Smooth muscle cell (in vitro differentiated cells): ENCODE results near the gene SIX6. TPM values are rescaled to one million over a fixed set of nuclear protein-coding genes. Genes with fewer than 3 reads are reported as not detected.
A peak's percentile ranks its signal among the peaks of the same experiment; 100 is the strongest.

Experiments
- DNase-seq: peaks from one replicate; lab custom pipeline; 2025; ENCODE audit not compliant: unreplicated experiment; lab: John Stamatoyannopoulos, UW
- H2AFZ ChIP-seq: fragments of 200-600 bp; sonication (generic); 2 replicates; pipeline ENCODE4 v1.6.0; 2016; ENCODE audit warnings: antibody characterized with exemption, low read depth, mild to moderate bottlenecking
- H3F3A ChIP-seq: fragments of 200-600 bp; sonication (generic); 2 replicates; pipeline ENCODE4 v1.6.0; 2017; ENCODE audit warnings: antibody characterized with exemption, low read depth
- H3K27ac ChIP-seq: fragments of 200-600 bp; sonication (generic); 2 replicates; pipeline ENCODE4 v1.5.1; 2016; ENCODE audit warnings: low read depth, mild to moderate bottlenecking
- H3K27me3 ChIP-seq: fragments of 200-600 bp; sonication (generic); 2 replicates; pipeline ENCODE4 v1.6.1; 2016; ENCODE audit warnings: low read depth, mild to moderate bottlenecking
- H3K36me3 ChIP-seq: fragments of 200-600 bp; sonication (generic); 2 replicates; pipeline ENCODE4 v1.5.1; 2016; ENCODE audit warnings: low read depth
- H3K4me1 ChIP-seq: fragments of 200-600 bp; sonication (generic); 2 replicates; pipeline ENCODE4 v1.5.1; 2016; ENCODE audit warnings: low read depth
- H3K4me2 ChIP-seq: fragments of 200-600 bp; sonication (generic); 2 replicates; pipeline ENCODE4 v1.6.0; 2016; ENCODE audit warnings: mild to moderate bottlenecking
- H3K4me3 ChIP-seq: fragments of 200-600 bp; sonication (generic); 2 replicates; pipeline ENCODE4 v1.5.1; 2016; ENCODE audit warnings: mild to moderate bottlenecking
- H3K79me2 ChIP-seq: fragments of 200-600 bp; sonication (generic); 2 replicates; pipeline ENCODE4 v1.6.0; 2016; ENCODE audit warnings: low read depth, mild to moderate bottlenecking
- H3K9ac ChIP-seq: fragments of 200-600 bp; sonication (generic); 2 replicates; pipeline ENCODE4 v1.6.0; 2016; ENCODE audit warnings: low read depth
- H3K9me3 ChIP-seq: fragments of 200-600 bp; sonication (generic); replicated peaks from 2 replicates; pipeline ENCODE4 v1.5.1; 2016; ENCODE audit warnings: low read depth
- H4K20me1 ChIP-seq: fragments of 200-600 bp; sonication (generic); 2 replicates; pipeline ENCODE4 v1.6.0; 2016; ENCODE audit warnings: low read depth
- CTCF ChIP-seq: fragments of 200-600 bp; sonication (generic); IDR thresholded peaks from 2 replicates; pipeline ENCODE4 v1.5.1; 2017; ENCODE audit warnings: borderline replicate concordance, mild to moderate bottlenecking, antibody characterized with exemption; ENCODE audit not compliant: insufficient read depth, poor library complexity, severe bottlenecking
- WGBS: methylation state at CpG from one replicate; pipeline ENCODE4 v1.1.7; 2016; ENCODE audit warnings: low lambda C conversion rate; 5-methylcytosine and 5-hydroxymethylcytosine counted together
- polyA plus RNA-seq: library from polyadenylated mRNA; unstranded; fragments of >200 nt; fragmentation: Nextera tagmentation; extraction: Ambion mirVana; gene quantifications from 2 replicates; pipeline ENCODE4 v1.2.1, GENCODE V29; 2016
- total RNA-seq: library from RNA; depleted of rRNA; stranded (reverse); fragments of >200 nt; gene quantifications from 2 replicates; pipeline ENCODE4 v1.2.3, GENCODE V29; 2014

The SIX6 gene
- total and polyA plus RNA-seq, 2 experiments from 2014 or later = not detected

- Histone ChIP-seq H3K9me3 (no peaks in the 10 kb centered on the region), H3K27ac (no peak overlapping the region), H3K4me1 (peaks cover 36% of the 10 kb centered on the region), H3K9ac (no peak overlapping the region), H3K4me2 (peak overlapping the region; percentile 54), H2AFZ (no peak overlapping the region), H3K27me3 (peaks cover 100% of the 10 kb centered on the region), H3F3A (no peaks in the 10 kb centered on the region), H4K20me1 (no peaks in the 10 kb centered on the region), H3K4me3 (no peak overlapping the region), H3K36me3 (no peaks in the 10 kb centered on the region), H3K79me2 (no peaks in the 10 kb centered on the region)
- 2% methylated on average over 58 of the region's 58 CpGs for WGBS
- DNase-seq = no peak
- TF ChIP-seq CTCF = no peak
Measured at GRCh38 chr14:60509438-60510253, 700 bp downstream of the SIX6 start.

GRCh38 chr14:60510254-60510950, 1.5 kb downstream of the SIX6 start:
- Histone ChIP-seq H3F3A (no peaks in the 10 kb centered on the region), H3K36me3 (no peaks in the 10 kb centered on the region), H3K9me3 (no peaks in the 10 kb centered on the region), H3K27me3 (peaks cover 100% of the 10 kb centered on the region), H3K4me3 (no peak overlapping the region), H3K79me2 (no peaks in the 10 kb centered on the region), H3K4me1 (peaks cover 38% of the 10 kb centered on the region), H3K4me2 (peak overlapping the region; percentile 9), H3K9ac (no peak overlapping the region), H4K20me1 (no peaks in the 10 kb centered on the region), H2AFZ (no peak overlapping the region), H3K27ac (no peak overlapping the region)
- DNase-seq = no peak
- WGBS = 5% methylated on average over 35 of the region's 35 CpGs
- TF ChIP-seq CTCF = no peak

- Histone ChIP-seq H3K9me3 (no peaks in the 10 kb centered on the region), H3K27me3 (peaks cover 100% of the 10 kb centered on the region), H3K36me3 (no peaks in the 10 kb centered on the region), H3K9ac (no peak overlapping the region), H2AFZ (no peak overlapping the region), H3K4me1 (peaks cover 38% of the 10 kb centered on the region), H3K4me3 (no peak overlapping the region), H3F3A (no peaks in the 10 kb centered on the region), H4K20me1 (no peaks in the 10 kb centered on the region), H3K79me2 (no peaks in the 10 kb centered on the region), H3K27ac (no peak overlapping the region), H3K4me2 (peak overlapping the region; percentile 44)
- no peak for TF ChIP-seq CTCF
- WGBS = 3% methylated on average over 36 of the region's 49 CpGs
- no peak for DNase-seq
Measured at GRCh38 chr14:60510951-60511599, 2.1 kb downstream of the SIX6 start.
